Stomach smooth muscle (tissue), 2 donors: ENCODE measurements around the gene ATP10A.

Experiments used
- H3K27ac ChIP-seq: one replicate; pipeline ENCODE4 v1.7.0; 2013; ENCODE audit warnings: mild to moderate bottlenecking, low read length, inconsistent platforms
- H3K27me3 ChIP-seq, 2 donors: one replicate each; pipeline ENCODE4 v1.7.0; 2013; ENCODE audit warnings: low read length in 2 of 2; ENCODE audit not compliant: insufficient read depth in 2 of 2, control insufficient read depth in 1 of 2
- H3K36me3 ChIP-seq, 2 donors: one replicate each; pipeline ENCODE4 v1.7.0; 2013; ENCODE audit warnings: low read length in 2 of 2; ENCODE audit not compliant: control insufficient read depth in 2 of 2, insufficient read depth in 2 of 2
- H3K4me1 ChIP-seq: one replicate; pipeline ENCODE4 v1.7.0; 2013; ENCODE audit warnings: low read length; ENCODE audit not compliant: control insufficient read depth, insufficient read depth
- H3K4me3 ChIP-seq, 2 donors: one replicate each; pipeline ENCODE4 v1.7.0; 2013; ENCODE audit warnings: low read length in 2 of 2
- H3K9ac ChIP-seq, 2 donors: one replicate each; pipeline ENCODE4 v1.7.0; 2013; ENCODE audit warnings: low read length in 2 of 2, mild to moderate bottlenecking in 1 of 2
- H3K9me3 ChIP-seq, 2 donors: one replicate each; pipeline ENCODE4 v1.7.0; 2013; ENCODE audit warnings: low read length in 2 of 2; ENCODE audit not compliant: control insufficient read depth in 2 of 2
- donor health status: healthy.
- donor health status: Pancreatic carcinoma.

ATP10A gene

DNA sequence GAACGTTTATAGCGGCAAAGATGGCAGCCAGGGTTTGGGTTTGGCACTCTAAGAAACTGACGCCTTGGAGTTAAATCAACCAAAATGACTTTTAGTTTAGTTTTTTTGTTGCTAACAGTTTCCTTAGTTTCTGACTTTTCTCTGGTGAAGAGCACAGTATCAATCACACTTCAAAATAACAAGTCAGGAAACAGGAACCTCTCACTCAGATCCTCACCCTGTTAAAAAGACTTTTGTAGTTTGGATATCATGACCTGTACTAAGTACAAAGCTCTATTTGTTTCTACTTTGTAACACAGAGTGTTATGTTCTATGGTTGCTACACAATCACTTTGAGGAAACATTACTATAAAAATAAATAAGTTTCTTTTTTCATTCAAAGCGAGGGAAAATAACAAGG, 51.1 kb downstream of the ATP10A start:
- Histone ChIP-seq H3K9me3 (no peaks in the 10 kb centered on the region), H3K27ac (no peak overlapping the region), H3K4me3 (no peak overlapping the region), H3K36me3 (peaks cover 0 to 2% of the 10 kb centered on the region in 2 donors), H3K4me1 (peaks cover 18% of the 10 kb centered on the region), H3K9ac (no peak overlapping the region), H3K27me3 (no peaks in the 10 kb centered on the region)

DNA sequence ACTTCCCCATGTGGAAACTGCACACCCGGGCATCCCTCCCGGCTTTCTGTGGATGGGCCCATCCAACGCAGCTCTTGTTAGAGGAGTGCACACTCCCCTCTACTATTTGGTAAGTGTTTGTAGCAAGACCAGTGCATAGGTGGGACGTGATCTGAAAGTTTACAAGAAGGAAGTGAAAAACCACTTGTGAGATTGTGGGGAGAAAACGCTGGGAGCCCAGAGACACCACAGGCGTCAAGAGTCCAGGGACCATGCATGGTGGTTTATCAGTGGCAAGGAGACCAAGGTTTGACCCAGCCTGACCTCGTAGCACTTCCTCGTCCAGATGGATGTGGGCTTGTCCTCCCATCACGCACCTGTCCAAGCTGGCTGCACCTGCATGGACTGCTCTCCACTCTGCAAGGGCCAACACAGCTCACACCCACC, 51.6 kb downstream of the ATP10A start:
- Histone ChIP-seq H3K36me3 (peaks cover 0 to 2% of the 10 kb centered on the region in 2 donors), H3K27me3 (no peaks in the 10 kb centered on the region), H3K4me3 (no peak overlapping the region), H3K9me3 (no peaks in the 10 kb centered on the region), H3K9ac (no peak overlapping the region), H3K27ac (no peak overlapping the region), H3K4me1 (peaks cover 18% of the 10 kb centered on the region)

DNA sequence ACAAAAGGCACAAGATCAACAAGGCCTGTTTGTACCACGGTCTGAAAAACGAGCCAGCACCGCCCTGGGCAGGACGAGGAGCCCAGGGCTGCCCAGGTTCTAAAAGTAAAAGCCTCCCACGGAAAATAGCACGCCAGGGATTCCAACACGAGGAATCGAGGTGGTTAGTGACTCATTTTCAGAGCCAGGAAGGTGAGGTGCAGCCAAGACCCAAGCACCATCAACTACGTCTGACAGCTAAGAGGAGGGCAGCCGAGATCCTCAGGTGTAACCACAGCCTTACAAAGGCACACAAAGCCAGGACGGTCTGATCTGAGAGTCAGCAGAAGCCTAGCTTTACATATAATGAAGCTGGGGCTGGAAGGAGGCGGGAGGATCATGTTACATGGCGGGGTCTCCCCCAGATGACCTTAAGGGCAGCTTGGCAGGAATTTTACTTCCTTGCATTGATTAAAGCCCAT, 52.5 kb downstream of the ATP10A start:
- Histone ChIP-seq H3K4me1 (peaks cover 18% of the 10 kb centered on the region), H3K9me3 (no peaks in the 10 kb centered on the region), H3K9ac (no peak overlapping the region), H3K27me3 (no peaks in the 10 kb centered on the region), H3K36me3 (peaks cover 0 to 2% of the 10 kb centered on the region in 2 donors), H3K27ac (no peak overlapping the region), H3K4me3 (no peak overlapping the region)

DNA sequence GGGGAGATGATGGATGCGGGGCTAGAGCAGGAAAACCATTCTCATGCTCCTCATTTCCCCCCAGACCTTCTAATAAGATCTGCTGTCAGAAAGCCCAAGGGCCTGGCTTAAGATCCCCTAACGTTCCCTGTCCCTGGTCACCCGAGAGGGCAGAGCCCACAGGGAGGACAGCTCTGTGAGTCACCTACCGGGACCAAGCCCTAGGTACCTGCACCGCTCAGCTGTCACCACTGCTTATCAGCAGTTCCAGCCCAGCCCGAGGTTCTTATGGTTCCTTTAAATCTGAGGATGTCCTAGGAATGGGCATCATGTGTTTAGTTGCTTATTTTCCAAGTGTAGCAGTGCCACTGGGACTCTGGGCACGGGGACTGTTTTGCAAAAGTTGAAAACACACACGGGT, 53.0 kb downstream of the ATP10A start:
- Histone ChIP-seq H3K9ac (no peak overlapping the region), H3K4me3 (no peak overlapping the region), H3K27ac (no peak overlapping the region), H3K9me3 (no peaks in the 10 kb centered on the region), H3K27me3 (no peaks in the 10 kb centered on the region), H3K36me3 (peaks cover 0 to 2% of the 10 kb centered on the region in 2 donors), H3K4me1 (peaks cover 18% of the 10 kb centered on the region)

DNA sequence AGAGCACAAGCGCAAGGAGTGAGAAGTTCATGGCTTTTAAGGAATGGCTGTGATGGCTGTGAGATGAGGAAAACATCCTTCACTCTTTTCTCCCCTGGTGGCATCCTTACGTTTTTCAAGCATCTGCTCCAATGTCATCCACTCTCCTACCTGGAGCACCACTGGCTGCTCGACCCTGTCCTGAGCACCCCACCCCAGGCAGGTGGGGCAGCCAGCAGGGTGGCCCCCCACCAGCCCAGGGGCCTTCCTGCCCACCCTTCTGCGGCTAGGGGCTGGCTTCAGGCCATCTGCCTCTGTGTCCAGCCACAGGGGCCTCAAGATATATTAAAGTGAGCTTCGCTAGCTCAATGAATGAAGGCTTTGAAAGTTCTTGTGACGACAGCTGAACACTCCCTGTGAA, 56.1 kb downstream of the ATP10A start:
- no peak overlapping the region for H3K27ac ChIP-seq
- H3K4me1 ChIP-seq, result peaks cover 14% of the 10 kb centered on the region
- H3K9me3 ChIP-seq, result no peaks in the 10 kb centered on the region
- no peaks in the 10 kb centered on the region for H3K27me3 ChIP-seq
- no peak overlapping the region for H3K9ac ChIP-seq
- H3K4me3 ChIP-seq, result no peak overlapping the region
- no peaks in the 10 kb centered on the region for H3K36me3 ChIP-seq

DNA sequence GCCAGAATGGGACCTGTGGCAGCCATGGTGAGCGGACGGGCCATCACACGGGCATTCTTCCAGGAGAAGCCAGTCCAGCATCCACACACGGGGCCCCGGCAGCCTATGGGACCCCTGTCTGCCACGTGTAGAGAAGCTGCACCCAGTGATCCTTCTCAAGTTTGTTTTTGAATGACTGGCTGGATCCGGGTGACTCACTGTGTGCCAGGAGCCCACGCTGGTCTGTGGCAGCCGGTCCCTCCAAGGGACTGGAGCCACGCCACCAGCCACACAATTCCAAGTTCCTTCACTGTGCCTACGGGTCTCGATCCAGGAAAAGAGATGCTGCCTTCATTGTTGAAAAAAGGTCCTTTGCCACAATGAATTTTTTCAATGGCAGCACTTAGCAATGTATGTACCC, 58.1 kb downstream of the ATP10A start:
- H3K9ac ChIP-seq, result no peak overlapping the region
- peaks cover 0 to 3% of the 10 kb centered on the region in 2 donors for H3K36me3 ChIP-seq

DNA sequence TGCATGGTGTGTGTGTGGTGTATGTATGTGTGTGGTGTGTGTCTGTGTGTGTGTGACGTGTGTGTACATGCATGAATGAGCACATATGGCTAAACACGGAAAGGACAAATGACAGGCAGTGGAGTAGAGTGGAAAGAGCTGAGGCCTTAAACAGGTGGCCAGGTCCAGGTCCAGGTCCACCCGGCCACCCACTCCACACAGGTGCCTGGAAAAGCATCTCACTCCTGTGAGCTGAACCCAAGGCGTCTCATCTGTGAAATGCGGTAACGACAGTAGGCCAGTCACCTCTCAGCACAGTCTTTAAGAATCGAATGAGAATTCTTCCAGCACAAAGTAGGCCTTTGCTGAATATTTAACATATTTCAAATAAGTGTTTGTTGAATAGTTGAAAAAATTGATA, 58.7 kb downstream of the ATP10A start:
- no peaks in the 10 kb centered on the region for H3K27me3 ChIP-seq
- H3K9ac ChIP-seq, result no peak overlapping the region
- H3K4me3 ChIP-seq, result no peak overlapping the region
- no peak overlapping the region for H3K27ac ChIP-seq
- peaks cover 9% of the 10 kb centered on the region for H3K4me1 ChIP-seq
- H3K36me3 ChIP-seq, result peaks cover 0 to 3% of the 10 kb centered on the region in 2 donors
- no peaks in the 10 kb centered on the region for H3K9me3 ChIP-seq

More for the DNA sequence above, 58.1 kb downstream of the ATP10A start:
- Histone ChIP-seq H3K9me3 (no peaks in the 10 kb centered on the region), H3K27ac (no peak overlapping the region), H3K4me1 (peaks cover 10% of the 10 kb centered on the region), H3K4me3 (no peak overlapping the region), H3K27me3 (no peaks in the 10 kb centered on the region)

DNA sequence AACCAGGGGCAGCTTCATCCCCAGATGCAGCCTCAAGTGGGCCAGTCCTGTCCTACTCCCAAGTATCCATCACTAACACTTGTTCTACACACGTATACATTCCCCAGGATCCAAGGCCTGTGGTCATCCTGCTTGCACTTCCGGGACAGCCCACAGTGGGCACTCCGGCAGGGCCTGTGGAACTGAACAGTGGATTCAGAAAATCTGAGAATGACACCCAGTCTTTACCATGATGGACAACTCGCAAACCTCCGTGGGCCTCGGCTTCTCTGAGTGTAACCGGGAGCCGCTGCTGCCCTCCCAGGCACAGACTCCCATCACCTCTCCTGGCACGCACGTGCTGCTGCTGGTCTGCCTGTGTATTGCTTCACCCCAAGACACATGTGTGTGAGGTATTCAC, 59.6 kb downstream of the ATP10A start:
- Histone ChIP-seq H3K27ac (no peak overlapping the region), H3K4me3 (no peak overlapping the region), H3K9ac (no peak overlapping the region), H3K36me3 (peaks cover 0 to 3% of the 10 kb centered on the region in 2 donors), H3K9me3 (no peaks in the 10 kb centered on the region), H3K27me3 (no peaks in the 10 kb centered on the region), H3K4me1 (peaks cover 8% of the 10 kb centered on the region)

DNA sequence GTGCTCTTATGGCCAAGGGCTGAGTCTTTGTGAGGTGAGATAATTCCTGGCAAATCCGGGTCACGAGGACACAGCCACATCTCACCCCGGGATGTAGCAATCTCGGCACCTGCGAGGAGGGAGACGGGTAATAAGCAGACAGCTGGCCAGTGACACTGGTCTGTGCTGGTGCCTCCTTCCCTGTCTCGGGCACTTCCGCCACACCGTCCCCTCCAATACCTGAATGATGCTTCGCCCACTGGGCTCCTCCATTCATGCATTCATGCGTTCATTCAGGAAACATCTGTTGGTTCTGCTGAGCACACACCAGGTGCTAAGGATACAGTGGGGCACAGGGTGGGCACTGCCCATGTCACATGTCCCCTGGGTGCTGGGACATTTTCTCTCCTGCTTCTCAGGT, 60.1 kb downstream of the ATP10A start:
- Histone ChIP-seq H3K27ac (no peak overlapping the region), H3K9me3 (no peaks in the 10 kb centered on the region), H3K4me1 (peaks cover 13% of the 10 kb centered on the region), H3K36me3 (peaks cover 0 to 3% of the 10 kb centered on the region in 2 donors), H3K27me3 (no peaks in the 10 kb centered on the region), H3K4me3 (no peak overlapping the region), H3K9ac (no peak overlapping the region)

DNA sequence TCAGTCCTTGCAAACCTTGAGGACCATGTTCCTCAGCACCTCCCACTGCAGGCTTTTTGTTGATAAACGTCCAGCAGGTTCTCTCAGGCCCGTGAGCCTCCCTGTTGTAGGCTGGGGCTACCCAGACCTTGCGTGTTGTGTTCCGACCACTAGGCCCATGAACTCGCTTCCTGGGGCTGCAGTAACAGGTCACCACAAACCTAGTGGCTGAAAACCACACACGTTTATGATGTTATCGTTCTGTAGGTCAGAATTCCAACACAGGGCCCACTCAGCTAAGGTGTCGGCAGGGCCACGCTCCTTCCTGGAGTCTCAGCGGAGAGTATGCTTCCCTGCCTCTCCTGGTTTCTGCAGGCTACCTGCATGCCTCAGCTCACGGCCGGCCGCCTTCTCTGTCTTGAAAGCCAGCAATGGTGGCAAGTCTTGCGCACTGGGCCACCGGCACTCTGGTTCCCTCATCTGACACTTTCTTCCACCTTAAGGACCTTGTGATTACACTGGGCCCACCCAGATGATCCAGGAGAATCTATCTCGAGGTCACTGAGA, 60.8 kb downstream of the ATP10A start:
- H3K9me3 ChIP-seq, result no peaks in the 10 kb centered on the region
- H3K4me3 ChIP-seq, result no peak overlapping the region
- peaks cover 0 to 3% of the 10 kb centered on the region in 2 donors for H3K36me3 ChIP-seq
- H3K27ac ChIP-seq, result no peak overlapping the region
- no peaks in the 10 kb centered on the region for H3K27me3 ChIP-seq
- no peak overlapping the region for H3K9ac ChIP-seq
- H3K4me1 ChIP-seq, result peaks cover 19% of the 10 kb centered on the region

DNA sequence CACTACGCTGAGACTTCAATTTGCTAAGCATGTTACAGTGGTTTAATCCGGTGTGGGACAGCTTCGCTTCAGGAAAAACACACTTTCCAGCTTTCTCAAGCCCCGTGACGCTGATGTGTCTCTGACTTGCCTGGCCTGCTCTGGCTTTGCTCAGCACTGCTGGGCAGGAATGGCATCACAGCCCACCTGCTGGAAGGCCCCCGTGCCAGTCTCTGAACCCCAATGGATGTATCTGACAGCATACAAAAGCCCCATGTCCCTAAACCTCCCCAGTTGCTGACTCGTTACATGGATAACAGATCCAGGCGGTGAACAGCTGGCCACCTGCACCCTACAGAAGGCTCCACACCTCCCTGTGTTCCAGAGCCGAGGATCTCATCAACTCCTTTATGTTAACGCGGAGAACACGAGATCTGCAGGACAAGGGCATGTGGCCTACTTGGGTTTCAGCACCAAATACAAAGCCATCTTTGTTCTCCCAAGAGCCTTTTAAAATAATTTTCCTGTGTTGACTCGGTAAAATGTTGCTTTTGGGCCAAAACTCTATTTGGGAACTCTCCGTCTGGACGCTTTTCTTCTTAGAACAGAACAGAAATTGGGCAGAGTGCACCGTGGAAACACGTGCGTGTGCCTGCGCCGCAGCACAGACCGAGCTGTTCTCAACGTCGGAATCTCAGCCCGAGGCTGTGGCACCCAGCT, 61.4 kb downstream of the ATP10A start:
- Histone ChIP-seq H3K4me3 (no peak overlapping the region), H3K9ac (no peak overlapping the region), H3K36me3 (peaks cover 0 to 3% of the 10 kb centered on the region in 2 donors), H3K4me1 (peaks cover 24% of the 10 kb centered on the region), H3K27ac (no peak overlapping the region), H3K27me3 (no peaks in the 10 kb centered on the region), H3K9me3 (no peaks in the 10 kb centered on the region)
